ENCODE data around the gene GARIN5A. TPM values are rescaled to one million over a fixed set of nuclear protein-coding genes. Genes with fewer than 3 reads are reported as not detected.

GARIN5A gene
- total and polyA plus RNA-seq, 9 of the 15 experiments (the other 6 are each of a cell fraction or from before 2014, with no cell fraction given) = 0.10 to 0.82 (median 0.23) TPM; not detected in 2

GRCh38 chr19:50447053-50447452, 29.6 kb downstream of the GARIN5A start (continued):
- TF ChIP-seq PATZ1 (CRISPR knock-in tag; IDR thresholded peaks at IDR 0.05; ENCODE audit: borderline replicate concordance) (no peak), ZNF146 (CRISPR knock-in tag; IDR thresholded peaks at IDR 0.05; ENCODE audit: unreplicated experiment) (no peak), RFX7 (CRISPR knock-in tag; IDR thresholded peaks at IDR 0.05) (no peak), ZFP1 (CRISPR knock-in tag; IDR thresholded peaks at IDR 0.05) (no peak), POLR2A (conservative IDR thresholded peaks at IDR 0.05) (no peak), HBP1 (CRISPR knock-in tag; IDR thresholded peaks at IDR 0.05) (no peak)

- Histone ChIP-seq H3K79me2 (ENCODE audit: control insufficient read depth, insufficient read depth, low read length) (no peaks in the 10 kb centered on the region), H3K27ac (ENCODE audit: extremely low read depth, low read depth, low read length) (no peak overlapping the region), H3K9ac (ENCODE audit: insufficient read depth in 1 of 2, low read depth in 2 of 2, low read length in 2 of 2) (no peak overlapping the region), H4K20me1 (replicated peaks; ENCODE audit: control insufficient read depth, insufficient read depth, low read length) (no peaks in the 10 kb centered on the region), H3K9me1 (ENCODE audit: control insufficient read depth, insufficient read depth, low read length) (no peaks in the 10 kb centered on the region), H2AFZ (ENCODE audit: low read depth, low read length) (no peak overlapping the region), H3K4me3 (no peak overlapping the region), H3K36me3 (ENCODE audit: control insufficient read depth, insufficient read depth, low read length) (no peaks in the 10 kb centered on the region), H3K27me3 (ENCODE audit: control insufficient read depth in 2 of 2, insufficient read depth in 2 of 2, low read length in 2 of 2) (peaks cover 17 to 33% of the 10 kb centered on the region in 2 experiments; a peak in 4 of 5 replicates), H3K4me1 (replicated peaks in 1 of 2; ENCODE audit: control insufficient read depth in 2 of 2, insufficient read depth in 2 of 2, low read length in 2 of 2) (no peaks in the 10 kb centered on the region), H3K9me3 (replicated peaks; ENCODE audit: control insufficient read depth, insufficient read depth, low read depth, low read length) (no peaks in the 10 kb centered on the region), H3K4me2 (ENCODE audit: insufficient read depth, low read length) (no peak overlapping the region)
- no peak for FAIRE-seq
- DNase-seq (ENCODE audit: extremely low read depth in 1 of 4, low spot score in 3 of 4) = no peak
- ChIA-PET POLR2A (interaction anchor here (0.6 kb wide), 1 partner anchor 906 kb away, joined by 3 read pairs; no protein-coding TSS in a partner anchor), CTCF (ENCODE audit: low intra/inter-chr PET ratio) (interaction anchor here (0.5 kb wide), 1 partner anchor 32 kb away, joined by 4 read pairs; no protein-coding TSS in a partner anchor)
- intact Hi-C loops (cut with micrococcal nuclease) = no loop called here
- no peak for TF ChIP-seq ZNF324 (CRISPR knock-in tag; IDR thresholded peaks at IDR 0.05)
- TF ChIP-seq CREBBP (IDR thresholded peaks at IDR 0.05; ENCODE audit: low read depth, low read length) = peak; percentile 17
- TF ChIP-seq EHMT2 (IDR thresholded peaks at IDR 0.05) = peak; percentile 81
- TF ChIP-seq HDAC1 (IDR thresholded peaks at IDR 0.05) = 0 out of 4 replicates have a peak, but pooled peaks of 1 of the 2 experiments have one; percentile 45
- no peak for TF ChIP-seq ETV5 (CRISPR knock-in tag; IDR thresholded peaks at IDR 0.05; ENCODE audit: low read depth)
- TF ChIP-seq SAP30 (IDR thresholded peaks at IDR 0.05; ENCODE audit: borderline replicate concordance, insufficient read depth, low read depth, low read length, poor library complexity, severe bottlenecking) = no peak
- peak in 1 of 2 experiments; percentile 43; a peak in 3 of 4 replicates for TF ChIP-seq KDM1A (IDR thresholded peaks at IDR 0.05)
- 0 out of 2 replicates have a peak, but pooled peaks have one; percentile 50 for TF ChIP-seq YBX1 (IDR thresholded peaks at IDR 0.05)
- no TSS peak for BruUV-seq (replicated peaks)
- ATAC-seq = no peak
- WGBS (ENCODE audit: insufficient coverage, low coverage, missing lambda C conversion rate) = 0% methylated on average over 1 of the region's 1 CpG
- in situ Hi-C loops (cut with MboI) = no loop called here
These were observed 32.6 kb downstream of the GARIN5A start for GRCh38 chr19:50444059-50444458.
